Central memory CD8-positive, alpha-beta T cell (primary cell): ENCODE measurements around the gene CDH16.
A peak's percentile ranks its signal among the peaks of the same experiment; 100 is the strongest.
"Not testable (repeated sequence)": the region's sequence is repeated elsewhere in the genome, so short reads cannot be mapped to it uniquely, and the experiment has no call there.

Experiments
- ATAC-seq: fragments of 150-1000 bp; cut with Tn5 transposase; replicated peaks from 2 replicates; pipeline ENCODE4 v1.10.0; 2022; ENCODE audit warnings: mild to moderate bottlenecking, moderate FRiP score, moderate number of reproducible peaks; ENCODE audit not compliant: poor library complexity, severe bottlenecking; ENCODE audit errors: extremely low read depth
- DNase-seq, 2 donors: peaks; one replicate each; pipeline ENCODE4 v3.0.0; 2021; ENCODE audit warnings: low spot score in 2 of 2
- H3K27ac Mint-ChIP-seq: one replicate; pipeline ENCODE4 v1.8.0; 2022; ENCODE audit warnings: low read depth, mild to moderate bottlenecking, moderate library complexity, mixed read lengths
- H3K27me3 Mint-ChIP-seq: one replicate; pipeline ENCODE4 v1.8.0; 2022; ENCODE audit warnings: mixed read lengths
- H3K36me3 Mint-ChIP-seq: one replicate; pipeline ENCODE4 v1.8.0; 2022; ENCODE audit warnings: mild to moderate bottlenecking, moderate library complexity, mixed read lengths; ENCODE audit not compliant: insufficient read depth
- H3K4me1 Mint-ChIP-seq: one replicate; pipeline ENCODE4 v1.8.0; 2022; ENCODE audit warnings: mixed read lengths
- H3K4me3 Mint-ChIP-seq: one replicate; pipeline ENCODE4 v1.8.0; 2022; ENCODE audit warnings: mild to moderate bottlenecking, moderate library complexity, mixed read lengths
- H3K9me3 Mint-ChIP-seq: one replicate; pipeline ENCODE4 v1.8.0; 2022; ENCODE audit warnings: mixed read lengths

Gene CDH16

DNA sequence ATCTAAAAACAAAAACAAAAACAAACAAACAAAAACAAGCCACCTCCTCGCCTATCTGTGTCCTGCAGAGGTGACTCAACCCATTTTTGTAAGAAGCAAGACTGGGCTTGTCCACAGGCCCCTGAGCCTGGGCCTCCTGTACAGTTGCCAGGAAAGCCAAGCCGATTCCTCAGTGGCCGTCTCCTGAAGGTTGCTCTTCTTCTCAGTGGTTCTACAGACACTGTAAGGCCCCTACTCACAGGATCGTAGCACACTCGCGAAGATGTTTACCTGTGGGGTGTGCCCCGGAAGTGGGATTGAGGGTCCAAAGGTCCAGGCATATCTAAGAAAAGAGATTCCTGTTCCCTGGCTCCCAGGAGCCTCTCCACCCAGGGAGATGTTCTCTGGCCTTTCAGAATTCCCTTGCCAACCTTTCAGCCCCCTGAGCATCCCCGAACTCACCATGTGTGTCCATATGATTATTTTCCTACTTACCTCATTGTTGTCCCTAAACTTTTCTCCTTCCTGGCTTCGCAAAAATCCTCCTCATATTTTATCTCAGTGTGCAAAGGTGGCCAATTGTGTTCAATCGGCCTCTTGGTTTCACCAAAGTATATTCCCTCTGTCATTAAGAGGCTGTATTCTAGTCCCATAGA lies 34.9 kb upstream of the CDH16 start:
- no peak for ATAC-seq
- Mint-ChIP-seq H3K27ac (no peak overlapping the region), H3K4me1 (peaks cover 8% of the 10 kb centered on the region), H3K36me3 (peaks cover 2% of the 10 kb centered on the region), H3K27me3 (peaks cover 57% of the 10 kb centered on the region), H3K4me3 (no peak overlapping the region), H3K9me3 (no peaks in the 10 kb centered on the region)
- no peak for DNase-seq

- no peaks in the 10 kb centered on the region for H3K9me3 Mint-ChIP-seq
- H3K27ac Mint-ChIP-seq, result no peak overlapping the region
- peaks cover 63% of the 10 kb centered on the region for H3K27me3 Mint-ChIP-seq
- ATAC-seq (no peak), DNase-seq (no peak)
- H3K4me1 Mint-ChIP-seq, result peaks cover 18% of the 10 kb centered on the region
- no peak overlapping the region for H3K4me3 Mint-ChIP-seq
- H3K36me3 Mint-ChIP-seq, result peaks cover 4% of the 10 kb centered on the region
Measured at GRCh38 chr16:66952430-66953110, 33.9 kb upstream of the CDH16 start.

GRCh38 chr16:66950971-66951790 lies 32.5 kb upstream of the CDH16 start:
- H3K4me3 Mint-ChIP-seq, result no peak overlapping the region
- H3K36me3 Mint-ChIP-seq, result peaks cover 4% of the 10 kb centered on the region
- no peaks in the 10 kb centered on the region for H3K9me3 Mint-ChIP-seq
- no peak overlapping the region for H3K27ac Mint-ChIP-seq
- peaks cover 63% of the 10 kb centered on the region for H3K27me3 Mint-ChIP-seq
- DNase-seq, result no peak
- peaks cover 27% of the 10 kb centered on the region for H3K4me1 Mint-ChIP-seq
- ATAC-seq, result no peak

- peaks cover 27% of the 10 kb centered on the region for H3K4me1 Mint-ChIP-seq
Measured at GRCh38 chr16:66950437-66950836, 31.8 kb upstream of the CDH16 start.

GRCh38 chr16:66949472-66949871 lies 30.8 kb upstream of the CDH16 start:
- H3K4me1 Mint-ChIP-seq, result peaks cover 27% of the 10 kb centered on the region
- H3K27me3 Mint-ChIP-seq, result peaks cover 63% of the 10 kb centered on the region
- H3K9me3 Mint-ChIP-seq, result no peaks in the 10 kb centered on the region
- H3K27ac Mint-ChIP-seq, result no peak overlapping the region
- no peak for DNase-seq
- peaks cover 4% of the 10 kb centered on the region for H3K36me3 Mint-ChIP-seq
- ATAC-seq, result no peak
- H3K4me3 Mint-ChIP-seq, result peak overlapping the region; percentile 31

More at GRCh38 chr16:66950437-66950836, 31.8 kb upstream of the CDH16 start:
- no peak for DNase-seq
- peaks cover 63% of the 10 kb centered on the region for H3K27me3 Mint-ChIP-seq
- ATAC-seq, result no peak
- no peak overlapping the region for H3K4me3 Mint-ChIP-seq
- peaks cover 4% of the 10 kb centered on the region for H3K36me3 Mint-ChIP-seq
- H3K27ac Mint-ChIP-seq, result no peak overlapping the region
- no peaks in the 10 kb centered on the region for H3K9me3 Mint-ChIP-seq

DNA sequence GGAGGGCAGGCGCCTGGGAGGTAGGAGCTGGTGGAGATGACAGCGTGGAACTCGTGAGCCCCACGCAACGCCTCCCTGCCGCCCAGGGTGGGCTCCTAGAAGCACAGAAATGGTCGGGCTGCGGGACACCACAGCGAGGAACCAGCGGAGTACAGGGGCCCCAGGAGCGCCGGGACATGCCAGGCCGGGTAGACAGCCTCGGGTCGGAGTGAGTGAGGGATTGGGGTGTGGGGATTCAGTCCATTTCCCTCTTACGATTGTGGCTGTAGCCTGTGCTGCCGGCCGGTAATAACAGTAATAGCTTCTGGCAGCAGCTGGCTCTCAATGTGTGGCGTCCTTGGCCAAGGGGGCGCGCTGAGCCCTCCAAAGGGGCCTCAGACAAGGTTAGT lies 30.1 kb upstream of the CDH16 start:
- Mint-ChIP-seq H3K27ac (no peak overlapping the region), H3K36me3 (peaks cover 4% of the 10 kb centered on the region), H3K27me3 (peaks cover 57% of the 10 kb centered on the region), H3K4me1 (peaks cover 24% of the 10 kb centered on the region), H3K4me3 (peak overlapping the region; percentile 81), H3K9me3 (no peaks in the 10 kb centered on the region)
- ATAC-seq, result no peak
- DNase-seq, result no peak

DNA sequence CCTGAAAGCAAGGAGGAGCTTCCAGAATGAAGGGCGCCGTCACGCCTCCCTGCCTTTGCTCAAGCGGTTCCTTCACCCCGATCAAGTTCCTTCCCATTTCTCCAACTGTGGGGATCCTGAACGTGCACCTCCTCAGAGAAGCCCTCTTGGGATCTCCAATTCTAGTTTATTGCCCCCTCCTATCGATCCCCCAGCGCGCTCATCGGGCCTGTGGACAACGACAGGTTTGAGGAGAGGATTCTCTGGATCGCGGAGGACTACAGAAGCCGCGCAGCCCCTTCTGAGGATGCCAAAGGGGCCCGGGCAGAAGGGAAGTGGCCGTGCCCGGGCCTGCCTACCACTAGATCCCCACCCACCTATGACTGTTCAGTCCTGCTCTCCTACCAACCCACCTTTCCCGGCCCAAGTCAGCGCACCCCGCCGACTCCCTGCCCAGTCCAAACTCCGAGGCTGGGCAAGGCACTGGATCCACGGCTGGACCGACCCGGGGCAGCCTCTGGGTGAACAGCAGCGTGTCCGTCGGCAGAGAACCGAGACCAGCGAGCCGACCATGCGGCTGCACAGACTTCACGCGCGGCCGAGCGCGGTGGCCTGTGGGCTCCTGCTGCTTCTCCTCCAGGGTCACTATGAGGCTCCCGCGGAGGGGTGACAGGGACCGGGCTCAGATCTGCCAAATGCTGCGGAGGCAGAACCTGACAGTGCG lies 29.6 kb upstream of the CDH16 start:
- Mint-ChIP-seq H3K9me3 (no peaks in the 10 kb centered on the region), H3K27ac (no peak overlapping the region), H3K4me3 (peak overlapping the region; percentile 81), H3K36me3 (peaks cover 4% of the 10 kb centered on the region), H3K27me3 (peaks cover 51% of the 10 kb centered on the region), H3K4me1 (peaks cover 23% of the 10 kb centered on the region)
- DNase-seq (no peak), ATAC-seq (peak; percentile 15)

DNA sequence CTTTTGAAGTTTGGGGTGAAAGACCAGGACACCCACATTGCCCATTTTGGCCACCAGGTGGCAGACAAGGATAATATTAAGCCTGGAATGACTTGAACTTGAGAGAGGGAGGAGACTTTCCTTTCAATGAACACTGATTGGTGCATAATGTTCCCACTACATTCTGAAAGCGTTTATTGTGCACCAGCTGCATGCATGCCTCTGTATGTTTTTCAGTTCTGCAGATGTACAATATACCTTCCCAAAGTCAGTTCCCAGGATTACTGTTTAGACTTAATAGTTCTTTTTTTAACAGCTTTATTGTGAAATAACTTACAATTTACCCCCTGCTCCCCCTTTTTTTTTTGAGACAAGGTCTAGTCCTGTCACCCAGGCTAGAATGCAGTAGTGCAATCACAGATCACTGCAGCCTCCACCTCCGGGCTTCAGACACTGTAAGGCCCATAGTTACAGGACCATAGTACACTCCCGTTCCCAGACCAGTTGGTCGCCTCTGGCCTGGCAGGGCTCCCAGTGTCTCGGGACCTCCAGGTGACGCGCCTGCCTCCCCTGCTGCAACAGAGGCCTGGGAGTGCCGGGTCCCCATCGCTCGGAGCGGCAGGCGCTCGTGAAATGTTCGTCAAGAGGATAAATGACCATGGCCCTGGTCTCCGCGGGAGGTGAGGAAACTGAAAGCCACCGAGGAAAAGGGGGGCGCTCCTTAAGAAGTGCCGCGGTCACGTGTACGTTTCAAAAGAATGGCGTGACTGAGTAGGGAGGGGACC lies 28.8 kb upstream of the CDH16 start:
- Mint-ChIP-seq H3K27me3 (peaks cover 43% of the 10 kb centered on the region), H3K27ac (no peak overlapping the region), H3K36me3 (peaks cover 4% of the 10 kb centered on the region), H3K9me3 (no peaks in the 10 kb centered on the region), H3K4me1 (peaks cover 23% of the 10 kb centered on the region), H3K4me3 (peak overlapping the region; percentile 81)
- ATAC-seq (peak; percentile 90), DNase-seq (peak; percentile 70 to 73)

- H3K4me3 Mint-ChIP-seq, result peak overlapping the region; percentile 81
Measured at GRCh38 chr16:66946974-66947301, 28.3 kb upstream of the CDH16 start.

DNA sequence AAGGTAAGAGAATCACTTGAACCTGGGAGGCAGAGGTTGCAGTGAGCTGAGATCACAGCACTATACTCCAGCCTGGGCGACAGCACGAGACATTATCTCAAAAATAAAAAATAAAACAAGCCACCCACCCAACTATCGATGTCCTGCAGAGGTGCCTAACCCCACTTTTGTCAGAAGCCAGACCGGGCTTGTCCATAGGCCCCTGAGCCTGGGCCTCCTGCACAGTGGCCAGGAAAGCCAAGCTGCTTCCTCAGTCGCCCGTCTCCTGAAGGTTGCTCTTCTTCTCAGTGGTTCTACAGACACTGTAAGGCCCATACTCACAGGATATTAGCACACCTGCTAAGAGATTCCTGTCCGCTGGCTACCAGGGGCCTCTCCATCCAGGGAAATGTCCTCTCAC lies 27.9 kb upstream of the CDH16 start:
- H3K27me3 Mint-ChIP-seq, result peaks cover 35% of the 10 kb centered on the region

More at GRCh38 chr16:66946974-66947301, 28.3 kb upstream of the CDH16 start:
- peaks cover 23% of the 10 kb centered on the region for H3K4me1 Mint-ChIP-seq
- no peak for ATAC-seq
- peaks cover 4% of the 10 kb centered on the region for H3K36me3 Mint-ChIP-seq
- H3K27me3 Mint-ChIP-seq, result peaks cover 39% of the 10 kb centered on the region
- no peak for DNase-seq
- no peak overlapping the region for H3K27ac Mint-ChIP-seq
- no peaks in the 10 kb centered on the region for H3K9me3 Mint-ChIP-seq

GRCh38 chr16:66945939-66946338 lies 27.3 kb upstream of the CDH16 start:
- H3K4me1 Mint-ChIP-seq, result peaks cover 23% of the 10 kb centered on the region
- no peak overlapping the region for H3K4me3 Mint-ChIP-seq
- peaks cover 9% of the 10 kb centered on the region for H3K36me3 Mint-ChIP-seq
- peaks cover 29% of the 10 kb centered on the region for H3K27me3 Mint-ChIP-seq
- DNase-seq (no peak), ATAC-seq (no peak)
- H3K27ac Mint-ChIP-seq, result no peak overlapping the region
- H3K9me3 Mint-ChIP-seq, result no peaks in the 10 kb centered on the region

More for the DNA sequence above, 27.9 kb upstream of the CDH16 start:
- no peaks in the 10 kb centered on the region for H3K9me3 Mint-ChIP-seq
- DNase-seq (no peak), ATAC-seq (no peak)
- peaks cover 6% of the 10 kb centered on the region for H3K36me3 Mint-ChIP-seq
- H3K4me1 Mint-ChIP-seq, result peaks cover 23% of the 10 kb centered on the region
- H3K27ac Mint-ChIP-seq, result no peak overlapping the region
- H3K4me3 Mint-ChIP-seq, result no peak overlapping the region

DNA sequence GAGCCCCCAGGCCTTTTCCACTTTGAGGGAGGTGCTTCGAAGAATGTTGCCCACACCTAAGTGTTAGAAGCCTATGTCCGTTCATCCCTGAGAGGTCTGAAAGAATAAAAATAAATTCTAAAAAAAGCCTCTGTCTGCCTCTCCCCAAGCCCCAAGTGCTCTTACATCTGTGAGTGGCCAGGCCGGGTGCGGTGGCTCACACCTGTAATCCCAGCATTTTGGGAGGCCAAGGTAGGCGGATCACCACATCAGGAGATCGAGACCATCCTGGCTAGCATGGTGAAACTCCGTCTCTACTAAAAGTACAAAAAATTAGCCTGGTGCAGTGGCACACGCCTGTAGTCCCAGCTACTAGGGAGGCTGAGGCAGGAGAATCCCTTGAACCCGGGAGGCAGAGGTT lies 26.3 kb upstream of the CDH16 start:
- Mint-ChIP-seq H3K36me3 (peaks cover 11% of the 10 kb centered on the region), H3K4me1 (peaks cover 23% of the 10 kb centered on the region), H3K27me3 (peaks cover 19% of the 10 kb centered on the region)
- DNase-seq, H3K27ac Mint-ChIP-seq, ATAC-seq, H3K4me3 Mint-ChIP-seq, H3K9me3 Mint-ChIP-seq: not testable (repeated sequence)
